Measurements from ENCODE around the gene CALY. TPM values are rescaled to one million over a fixed set of nuclear protein-coding genes. Genes with fewer than 3 reads are reported as not detected.

The CALY gene
- total RNA-seq, 2 experiments from 2014 or later, result not detected

GRCh38 chr10:133355266-133355665, 18.6 kb upstream of the CALY start:
- ChIA-PET CTCF (interaction anchor here (2.8 kb wide), 1 partner anchor 25 kb away, joined by 10 read pairs; no protein-coding TSS in a partner anchor), POLR2A (interaction anchor here (1.1 kb wide), 1 partner anchor 78 kb away, joined by 4 read pairs; no protein-coding TSS in a partner anchor)
- no peaks in the 10 kb centered on the region for H3K9me3 Mint-ChIP-seq (ENCODE audit: insufficient read depth)
- DNase-seq (no peak), ATAC-seq (no peak)
- H3K36me3 Mint-ChIP-seq (ENCODE audit: low read depth), result no peaks in the 10 kb centered on the region
- no peak overlapping the region for H3K4me3 Mint-ChIP-seq
- no peak overlapping the region for H3K27ac Mint-ChIP-seq
- H3K27me3 Mint-ChIP-seq (ENCODE audit: low read depth), result no peaks in the 10 kb centered on the region
- H3K4me1 Mint-ChIP-seq (ENCODE audit: low read depth), result peaks cover 6% of the 10 kb centered on the region

- H3K27me3 Mint-ChIP-seq (ENCODE audit: low read depth), result no peaks in the 10 kb centered on the region
- H3K36me3 Mint-ChIP-seq (ENCODE audit: low read depth), result no peaks in the 10 kb centered on the region
- peaks cover 6% of the 10 kb centered on the region for H3K4me1 Mint-ChIP-seq (ENCODE audit: low read depth)
- no peaks in the 10 kb centered on the region for H3K9me3 Mint-ChIP-seq (ENCODE audit: insufficient read depth)
- no peak for ATAC-seq
- ChIA-PET POLR2A (interaction anchor here (1.1 kb wide), 1 partner anchor 77 kb away, joined by 4 read pairs; no protein-coding TSS in a partner anchor), CTCF (interaction anchor here (2.8 kb wide), 1 partner anchor 25 kb away, joined by 10 read pairs; no protein-coding TSS in a partner anchor)
- no peak overlapping the region for H3K27ac Mint-ChIP-seq
- DNase-seq, result no peak
- H3K4me3 Mint-ChIP-seq, result no peak overlapping the region
Measured at GRCh38 chr10:133354672-133355240, 18.1 kb upstream of the CALY start.

GRCh38 chr10:133353988-133354605, 17.4 kb upstream of the CALY start:
- ATAC-seq (no peak), DNase-seq (no peak)
- no peak overlapping the region for H3K4me3 Mint-ChIP-seq
- no peaks in the 10 kb centered on the region for H3K36me3 Mint-ChIP-seq (ENCODE audit: low read depth)
- H3K27ac Mint-ChIP-seq, result no peak overlapping the region
- ChIA-PET POLR2A (no interaction called here), CTCF (interaction anchor here (2.8 kb wide), 1 partner anchor 24 kb away, joined by 10 read pairs; no protein-coding TSS in a partner anchor)
- H3K27me3 Mint-ChIP-seq (ENCODE audit: low read depth), result peaks cover 3% of the 10 kb centered on the region
- peaks cover 6% of the 10 kb centered on the region for H3K4me1 Mint-ChIP-seq (ENCODE audit: low read depth)
- no peaks in the 10 kb centered on the region for H3K9me3 Mint-ChIP-seq (ENCODE audit: insufficient read depth)

GRCh38 chr10:133353202-133353959, 16.7 kb upstream of the CALY start:
- POLR2A ChIA-PET, result no interaction called here
- CTCF ChIA-PET, result interaction anchor here (2.8 kb wide), 1 partner anchor 23 kb away, joined by 10 read pairs; no protein-coding TSS in a partner anchor
- DNase-seq (no peak), ATAC-seq (no peak)
- Mint-ChIP-seq H3K36me3 (ENCODE audit: low read depth) (no peaks in the 10 kb centered on the region), H3K9me3 (ENCODE audit: insufficient read depth) (no peaks in the 10 kb centered on the region), H3K4me1 (ENCODE audit: low read depth) (peaks cover 6% of the 10 kb centered on the region), H3K4me3 (no peak overlapping the region), H3K27me3 (ENCODE audit: low read depth) (peaks cover 5% of the 10 kb centered on the region), H3K27ac (no peak overlapping the region)

- ATAC-seq (no peak), DNase-seq (no peak)
- no peaks in the 10 kb centered on the region for H3K9me3 Mint-ChIP-seq (ENCODE audit: insufficient read depth)
- peaks cover 5% of the 10 kb centered on the region for H3K27me3 Mint-ChIP-seq (ENCODE audit: low read depth)
- H3K4me3 Mint-ChIP-seq, result no peak overlapping the region
- no peak overlapping the region for H3K27ac Mint-ChIP-seq
- CTCF ChIA-PET, result interaction anchor here (1.4 kb wide), 1 partner anchor 22 kb away, joined by 3 read pairs; no protein-coding TSS in a partner anchor
- POLR2A ChIA-PET, result no interaction called here
- peaks cover 3% of the 10 kb centered on the region for H3K4me1 Mint-ChIP-seq (ENCODE audit: low read depth)
- H3K36me3 Mint-ChIP-seq (ENCODE audit: low read depth), result no peaks in the 10 kb centered on the region
Measured at GRCh38 chr10:133351408-133352318, 15.0 kb upstream of the CALY start.

- Mint-ChIP-seq H3K27me3 (ENCODE audit: low read depth) (peaks cover 5% of the 10 kb centered on the region), H3K4me3 (no peak overlapping the region), H3K36me3 (ENCODE audit: low read depth) (no peaks in the 10 kb centered on the region), H3K9me3 (ENCODE audit: insufficient read depth) (no peaks in the 10 kb centered on the region), H3K4me1 (ENCODE audit: low read depth) (no peaks in the 10 kb centered on the region), H3K27ac (no peak overlapping the region)
- DNase-seq (no peak), ATAC-seq (no peak)
- ChIA-PET POLR2A (no interaction called here), CTCF (interaction anchor here (1.4 kb wide), 1 partner anchor 21 kb away, joined by 3 read pairs; no protein-coding TSS in a partner anchor)
Measured at GRCh38 chr10:133350950-133351329, 14.2 kb upstream of the CALY start.

GRCh38 chr10:133350283-133350949, 13.7 kb upstream of the CALY start:
- POLR2A ChIA-PET, result no interaction called here
- Mint-ChIP-seq H3K4me3 (no peak overlapping the region), H3K27me3 (ENCODE audit: low read depth) (peaks cover 10% of the 10 kb centered on the region), H3K9me3 (ENCODE audit: insufficient read depth) (no peaks in the 10 kb centered on the region), H3K27ac (no peak overlapping the region), H3K4me1 (ENCODE audit: low read depth) (no peaks in the 10 kb centered on the region), H3K36me3 (ENCODE audit: low read depth) (no peaks in the 10 kb centered on the region)
- DNase-seq (no peak), ATAC-seq (no peak)
- CTCF ChIA-PET, result no interaction called here

GRCh38 chr10:133349577-133350011, 12.9 kb upstream of the CALY start:
- Mint-ChIP-seq H3K4me1 (ENCODE audit: low read depth) (no peaks in the 10 kb centered on the region), H3K9me3 (ENCODE audit: insufficient read depth) (no peaks in the 10 kb centered on the region), H3K27me3 (ENCODE audit: low read depth) (peaks cover 13% of the 10 kb centered on the region), H3K27ac (no peak overlapping the region), H3K36me3 (ENCODE audit: low read depth) (no peaks in the 10 kb centered on the region), H3K4me3 (no peak overlapping the region)
- ATAC-seq (no peak), DNase-seq (no peak)
- ChIA-PET POLR2A (no interaction called here), CTCF (no interaction called here)

- Mint-ChIP-seq H3K36me3 (ENCODE audit: low read depth) (no peaks in the 10 kb centered on the region), H3K27ac (peak overlapping the region; percentile 2)
- CTCF ChIA-PET, result no interaction called here
Measured at GRCh38 chr10:133349160-133349568, 12.5 kb upstream of the CALY start.

GRCh38 chr10:133347710-133348517, 11.2 kb upstream of the CALY start:
- H3K27me3 Mint-ChIP-seq (ENCODE audit: low read depth), result peaks cover 22% of the 10 kb centered on the region
- no peaks in the 10 kb centered on the region for H3K36me3 Mint-ChIP-seq (ENCODE audit: low read depth)
- H3K4me1 Mint-ChIP-seq (ENCODE audit: low read depth), result peaks cover 5% of the 10 kb centered on the region
- POLR2A ChIA-PET, result no interaction called here
- CTCF ChIA-PET, result interaction anchor here (0.8 kb wide), 1 partner anchor 18 kb away, joined by 4 read pairs; no protein-coding TSS in a partner anchor
- H3K27ac Mint-ChIP-seq, result no peak overlapping the region
- H3K9me3 Mint-ChIP-seq (ENCODE audit: insufficient read depth), result no peaks in the 10 kb centered on the region
- ATAC-seq, result no peak
- H3K4me3 Mint-ChIP-seq, result no peak overlapping the region
- no peak for DNase-seq

More at GRCh38 chr10:133349160-133349568, 12.5 kb upstream of the CALY start:
- ATAC-seq (no peak), DNase-seq (no peak)
- Mint-ChIP-seq H3K27me3 (ENCODE audit: low read depth) (peaks cover 15% of the 10 kb centered on the region), H3K4me1 (ENCODE audit: low read depth) (no peaks in the 10 kb centered on the region), H3K4me3 (no peak overlapping the region), H3K9me3 (ENCODE audit: insufficient read depth) (no peaks in the 10 kb centered on the region)
- POLR2A ChIA-PET, result no interaction called here
